Measurements from ENCODE around the gene SEPTIN1. TPM values are rescaled to one million over a fixed set of nuclear protein-coding genes. Genes with fewer than 3 reads are reported as not detected.

SEPTIN1 gene
- total RNA-seq, 4 donors from 2014 or later: 1.2 to 7.1 (median 2.7) TPM

- Histone ChIP-seq H3K9me3 (no peaks in the 10 kb centered on the region), H3K4me3 (no peak overlapping the region), H3K4me1 (peaks cover 0 to 45% (median 14%) of the 10 kb centered on the region in 3 donors), H3K36me3 (peaks cover 0 to 18% (median 0%) of the 10 kb centered on the region in 3 donors), H3K27ac (no peak overlapping the region), H3K27me3 (no peaks in the 10 kb centered on the region)
- DNase-seq: no peak
- intact Hi-C loops (cut with DNase I): no loop called here
- TF ChIP-seq POLR2A (IDR thresholded peaks at IDR 0.05): no peak
- TF ChIP-seq CTCF (IDR thresholded peaks at IDR 0.05): no peak
- 71 to 79% methylated on average over 8 of the region's 8 CpGs for WGBS, 2 donors
Measured at GRCh38 chr16:30401768-30402425, 19.5 kb upstream of the SEPTIN1 start.

- Histone ChIP-seq H3K27me3 (no peaks in the 10 kb centered on the region), H3K27ac (peak overlapping the region; percentile 83 to 90 (median 87)), H3K4me3 (peak overlapping the region; percentile 63 to 67 (median 65)), H3K9me3 (no peaks in the 10 kb centered on the region), H3K4me1 (peaks cover 5 to 58% (median 22%) of the 10 kb centered on the region in 3 donors), H3K36me3 (peaks cover 0 to 18% (median 0%) of the 10 kb centered on the region in 3 donors)
- intact Hi-C loops (cut with DNase I): no loop called here
- 10 to 19% methylated on average over 6 to 10 of the region's 12 CpGs for WGBS, 2 donors
- TF ChIP-seq CTCF (IDR thresholded peaks at IDR 0.05): no peak
- no peak for TF ChIP-seq POLR2A (IDR thresholded peaks at IDR 0.05)
- no peak for DNase-seq
Measured at GRCh38 chr16:30399435-30400186, 17.2 kb upstream of the SEPTIN1 start.

- Histone ChIP-seq H3K36me3 (peaks cover 0 to 18% (median 0%) of the 10 kb centered on the region in 3 donors), H3K4me3 (no peak overlapping the region), H3K9me3 (no peaks in the 10 kb centered on the region), H3K27me3 (no peaks in the 10 kb centered on the region), H3K4me1 (peaks cover 5 to 64% (median 26%) of the 10 kb centered on the region in 3 donors), H3K27ac (peak overlapping the region; percentile 83 to 90 (median 87))
- TF ChIP-seq CTCF (IDR thresholded peaks at IDR 0.05): no peak
- no peak for TF ChIP-seq POLR2A (IDR thresholded peaks at IDR 0.05)
- intact Hi-C loops (cut with DNase I): no loop called here
- DNase-seq: no peak
- 77 to 83% methylated on average over 7 to 13 of the region's 23 CpGs for WGBS, 2 donors
Measured at GRCh38 chr16:30398661-30399434, 16.5 kb upstream of the SEPTIN1 start.

GRCh38 chr16:30397776-30398660 lies 15.7 kb upstream of the SEPTIN1 start:
- H3K36me3 ChIP-seq: peaks cover 0 to 18% (median 0%) of the 10 kb centered on the region in 3 donors
- no peaks in the 10 kb centered on the region for H3K9me3 ChIP-seq
- H3K4me3 ChIP-seq: no peak overlapping the region
- DNase-seq: no peak
- WGBS, 2 donors: 90 to 91% methylated on average over 3 to 24 of the region's 42 CpGs
- peaks cover 5 to 64% (median 26%) of the 10 kb centered on the region in 3 donors for H3K4me1 ChIP-seq
- H3K27me3 ChIP-seq: no peaks in the 10 kb centered on the region
- intact Hi-C loops (cut with DNase I): no loop called here
- H3K27ac ChIP-seq: no peak overlapping the region
- no peak for TF ChIP-seq POLR2A (IDR thresholded peaks at IDR 0.05)
- TF ChIP-seq CTCF (IDR thresholded peaks at IDR 0.05): no peak

All from esophagus squamous epithelium (tissue), 5 donors.